ENCODE data around the gene CLEC19A. TPM values are rescaled to one million over a fixed set of nuclear protein-coding genes. Genes with fewer than 3 reads are reported as not detected.

CLEC19A gene
- total RNA-seq, 1 experiment from 2014 or later: not detected

GRCh38 chr16:19241512-19241911 lies 44.0 kb upstream of the CLEC19A start:
- DNase-seq: no peak
- Histone ChIP-seq H3K27me3 (replicated peaks; ENCODE audit: control insufficient read depth, insufficient read depth, low read length) (no peaks in the 10 kb centered on the region), H3K36me3 (ENCODE audit: control insufficient read depth, insufficient read depth, low read length) (no peaks in the 10 kb centered on the region), H3K9me3 (no peaks in the 10 kb centered on the region), H3K4me1 (no peaks in the 10 kb centered on the region), H3K4me3 (ENCODE audit: low read depth, low read length) (no peak overlapping the region)
- no peaks in the 10 kb centered on the region for H3K36me3 Mint-ChIP-seq (ENCODE audit: insufficient read depth, unreplicated experiment)
- ChIA-PET CTCF (no interaction called here), POLR2A (no interaction called here)
- intact Hi-C loops (cut with micrococcal nuclease; ENCODE audit: unreplicated experiment): no loop called here
- no TSS peak for BruUV-seq (replicated peaks)
- H3K27ac Mint-ChIP-seq (ENCODE audit: unreplicated experiment): no peak overlapping the region
- no peak overlapping the region for H3K4me3 Mint-ChIP-seq (ENCODE audit: unreplicated experiment)
- H3K4me1 Mint-ChIP-seq (ENCODE audit: low read depth, unreplicated experiment): no peaks in the 10 kb centered on the region
- H3K27me3 Mint-ChIP-seq (ENCODE audit: insufficient read depth, unreplicated experiment): no peaks in the 10 kb centered on the region
- peaks cover 8% of the 10 kb centered on the region for H3K9me3 Mint-ChIP-seq (ENCODE audit: unreplicated experiment)
- TF ChIP-seq, protein P1, sequence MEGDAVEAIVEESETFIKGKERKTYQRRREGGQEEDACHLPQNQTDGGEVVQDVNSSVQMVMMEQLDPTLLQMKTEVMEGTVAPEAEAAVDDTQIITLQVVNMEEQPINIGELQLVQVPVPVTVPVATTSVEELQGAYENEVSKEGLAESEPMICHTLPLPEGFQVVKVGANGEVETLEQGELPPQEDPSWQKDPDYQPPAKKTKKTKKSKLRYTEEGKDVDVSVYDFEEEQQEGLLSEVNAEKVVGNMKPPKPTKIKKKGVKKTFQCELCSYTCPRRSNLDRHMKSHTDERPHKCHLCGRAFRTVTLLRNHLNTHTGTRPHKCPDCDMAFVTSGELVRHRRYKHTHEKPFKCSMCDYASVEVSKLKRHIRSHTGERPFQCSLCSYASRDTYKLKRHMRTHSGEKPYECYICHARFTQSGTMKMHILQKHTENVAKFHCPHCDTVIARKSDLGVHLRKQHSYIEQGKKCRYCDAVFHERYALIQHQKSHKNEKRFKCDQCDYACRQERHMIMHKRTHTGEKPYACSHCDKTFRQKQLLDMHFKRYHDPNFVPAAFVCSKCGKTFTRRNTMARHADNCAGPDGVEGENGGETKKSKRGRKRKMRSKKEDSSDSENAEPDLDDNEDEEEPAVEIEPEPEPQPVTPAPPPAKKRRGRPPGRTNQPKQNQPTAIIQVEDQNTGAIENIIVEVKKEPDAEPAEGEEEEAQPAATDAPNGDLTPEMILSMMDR (IDR thresholded peaks at IDR 0.05; ENCODE audit: insufficient read depth in 1 of 2, low read depth in 1 of 2, low read length in 1 of 2, severe bottlenecking in 1 of 2, unreplicated experiment in 1 of 2): no peak

DNA sequence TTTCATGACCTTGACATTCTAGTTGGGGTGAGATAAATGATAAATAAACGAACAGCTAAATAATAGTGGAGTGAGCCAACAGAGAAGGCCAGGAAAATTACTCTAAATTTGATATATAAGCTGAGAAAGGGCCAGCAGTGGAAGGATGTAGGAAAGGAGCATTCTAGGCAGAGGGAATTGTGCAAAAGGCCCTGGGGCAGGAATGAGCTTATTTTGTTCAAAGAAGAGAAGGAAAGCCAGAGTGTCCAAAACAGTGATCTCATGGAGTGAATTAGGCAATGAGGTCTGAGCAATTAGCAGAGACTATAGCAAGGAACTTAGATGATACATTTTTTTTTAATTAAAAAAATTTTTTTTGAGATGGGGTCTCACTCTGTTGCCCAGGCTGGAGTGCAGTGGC lies 43.3 kb upstream of the CLEC19A start:
- BruUV-seq (replicated peaks): no TSS peak

GRCh38 chr16:19242987-19243575 lies 42.5 kb upstream of the CLEC19A start:
- Histone ChIP-seq H3K9me3 (no peaks in the 10 kb centered on the region), H3K36me3 (ENCODE audit: control insufficient read depth, insufficient read depth, low read length) (no peaks in the 10 kb centered on the region), H3K27me3 (replicated peaks; ENCODE audit: control insufficient read depth, insufficient read depth, low read length) (no peaks in the 10 kb centered on the region), H3K4me3 (ENCODE audit: low read depth, low read length) (no peak overlapping the region), H3K4me1 (no peaks in the 10 kb centered on the region)
- no TSS peak for BruUV-seq (replicated peaks)
- DNase-seq: no peak
- intact Hi-C loops (cut with micrococcal nuclease; ENCODE audit: unreplicated experiment): no loop called here
- Mint-ChIP-seq H3K4me1 (ENCODE audit: low read depth, unreplicated experiment) (no peaks in the 10 kb centered on the region), H3K27ac (ENCODE audit: unreplicated experiment) (no peak overlapping the region), H3K9me3 (ENCODE audit: unreplicated experiment) (peaks cover 1% of the 10 kb centered on the region), H3K27me3 (ENCODE audit: insufficient read depth, unreplicated experiment) (no peaks in the 10 kb centered on the region), H3K36me3 (ENCODE audit: insufficient read depth, unreplicated experiment) (no peaks in the 10 kb centered on the region), H3K4me3 (ENCODE audit: unreplicated experiment) (no peak overlapping the region)
- TF ChIP-seq, protein P1 (IDR thresholded peaks at IDR 0.05; ENCODE audit: insufficient read depth in 1 of 2, low read depth in 1 of 2, low read length in 1 of 2, severe bottlenecking in 1 of 2, unreplicated experiment in 1 of 2): no peak
- POLR2A ChIA-PET: no interaction called here
- CTCF ChIA-PET: no interaction called here

More for the DNA sequence above, 43.3 kb upstream of the CLEC19A start:
- H3K4me3 Mint-ChIP-seq (ENCODE audit: unreplicated experiment): no peak overlapping the region
- no peaks in the 10 kb centered on the region for H3K36me3 ChIP-seq (ENCODE audit: control insufficient read depth, insufficient read depth, low read length)
- no peaks in the 10 kb centered on the region for H3K36me3 Mint-ChIP-seq (ENCODE audit: insufficient read depth, unreplicated experiment)
- H3K27me3 ChIP-seq (replicated peaks; ENCODE audit: control insufficient read depth, insufficient read depth, low read length): no peaks in the 10 kb centered on the region
- CTCF ChIA-PET: no interaction called here
- no peaks in the 10 kb centered on the region for H3K27me3 Mint-ChIP-seq (ENCODE audit: insufficient read depth, unreplicated experiment)
- POLR2A ChIA-PET: no interaction called here
- TF ChIP-seq, protein P1 (IDR thresholded peaks at IDR 0.05; ENCODE audit: insufficient read depth in 1 of 2, low read depth in 1 of 2, low read length in 1 of 2, severe bottlenecking in 1 of 2, unreplicated experiment in 1 of 2): no peak
- intact Hi-C loops (cut with micrococcal nuclease; ENCODE audit: unreplicated experiment): no loop called here
- no peak overlapping the region for H3K4me3 ChIP-seq (ENCODE audit: low read depth, low read length)
- H3K4me1 Mint-ChIP-seq (ENCODE audit: low read depth, unreplicated experiment): no peaks in the 10 kb centered on the region
- H3K9me3 ChIP-seq: no peaks in the 10 kb centered on the region
- peaks cover 8% of the 10 kb centered on the region for H3K9me3 Mint-ChIP-seq (ENCODE audit: unreplicated experiment)
- H3K27ac Mint-ChIP-seq (ENCODE audit: unreplicated experiment): no peak overlapping the region
- H3K4me1 ChIP-seq: no peaks in the 10 kb centered on the region
- no peak for DNase-seq
